H9 (cell line): ENCODE data around the gene TMED7. TPM values are rescaled to one million over a fixed set of nuclear protein-coding genes. Genes with fewer than 3 reads are reported as not detected.

Experiments
- DNase-seq: peaks from one replicate; pipeline ENCODE4 v3.0.0-alpha.2; 2017
- H2AFZ ChIP-seq: one replicate; pipeline ENCODE4 v1.6.1; 2013; ENCODE audit warnings: mild to moderate bottlenecking, low read length, control low read depth, moderate library complexity
- H2AK5ac ChIP-seq: 2 replicates; pipeline ENCODE4 v1.6.1; 2013; ENCODE audit warnings: low read length, control low read depth, mixed read lengths; ENCODE audit not compliant: insufficient read length
- H2BK120ac ChIP-seq: one replicate; pipeline ENCODE4 v1.6.1; 2013; ENCODE audit warnings: low read depth, mild to moderate bottlenecking, low read length, control low read depth, inconsistent platforms; ENCODE audit not compliant: poor library complexity, severe bottlenecking
- H2BK12ac ChIP-seq: 2 replicates; pipeline ENCODE4 v1.6.1; 2013; ENCODE audit warnings: low read length, control low read depth, mixed read lengths, low read depth; ENCODE audit not compliant: insufficient read length
- H2BK15ac ChIP-seq: 2 replicates; pipeline ENCODE4 v1.6.1; 2013; ENCODE audit warnings: low read depth, low read length, control low read depth
- H2BK20ac ChIP-seq: one replicate; pipeline ENCODE4 v1.6.1; 2013; ENCODE audit warnings: low read depth, mild to moderate bottlenecking, low read length, control low read depth, inconsistent platforms; ENCODE audit not compliant: poor library complexity, severe bottlenecking
- H2BK5ac ChIP-seq: 2 replicates; pipeline ENCODE4 v1.6.1; 2013; ENCODE audit warnings: low read length, control low read depth, mixed read lengths; ENCODE audit not compliant: insufficient read length
- H3K14ac ChIP-seq: 2 replicates; pipeline ENCODE4 v1.6.1; 2013; ENCODE audit warnings: low read length, control low read depth; ENCODE audit not compliant: insufficient read depth
- H3K18ac ChIP-seq: 2 replicates; pipeline ENCODE4 v1.6.1; 2013; ENCODE audit warnings: low read depth, mild to moderate bottlenecking, mixed read lengths, low read length, control low read depth; ENCODE audit not compliant: insufficient read length
- H3K23ac ChIP-seq: 2 replicates; pipeline ENCODE4 v1.6.1; 2013; ENCODE audit warnings: low read length, control low read depth, mixed read lengths, low read depth; ENCODE audit not compliant: insufficient read length
- H3K23me2 ChIP-seq: 2 replicates; pipeline ENCODE4 v1.6.1; 2013; ENCODE audit warnings: low read depth, mild to moderate bottlenecking, mixed read lengths, low read length, control low read depth; ENCODE audit not compliant: insufficient read length, poor library complexity, severe bottlenecking
- H3K27ac ChIP-seq: 2 replicates; pipeline ENCODE4 v1.5.1; 2013; ENCODE audit warnings: low read length, control low read depth, mixed read lengths, low read depth; ENCODE audit not compliant: insufficient read length
- H3K27me3 ChIP-seq: 2 replicates; pipeline ENCODE4 v1.6.1; 2013; ENCODE audit warnings: low read length, control low read depth, inconsistent platforms; ENCODE audit not compliant: insufficient read depth
- H3K4ac ChIP-seq: 2 replicates; pipeline ENCODE4 v1.6.1; 2013; ENCODE audit warnings: low read depth, mild to moderate bottlenecking, control low read depth, inconsistent platforms, low read length, moderate library complexity
- H3K4me1 ChIP-seq: 2 replicates; pipeline ENCODE4 v1.6.1; 2013; ENCODE audit warnings: low read length, control low read depth, inconsistent platforms; ENCODE audit not compliant: insufficient read depth
- H3K4me2 ChIP-seq: 2 replicates; pipeline ENCODE4 v1.6.1; 2013; ENCODE audit warnings: low read length, control low read depth, mixed read lengths; ENCODE audit not compliant: insufficient read length, insufficient read depth
- H3K56ac ChIP-seq: 2 replicates; pipeline ENCODE4 v1.6.1; 2013; ENCODE audit warnings: low read depth, mild to moderate bottlenecking, mixed read lengths, low read length, control low read depth; ENCODE audit not compliant: insufficient read length
- H3K79me1 ChIP-seq: 2 replicates; pipeline ENCODE4 v1.6.1; 2013; ENCODE audit warnings: low read depth, mild to moderate bottlenecking, moderate library complexity, low read length, control low read depth, inconsistent platforms; ENCODE audit not compliant: insufficient read depth, poor library complexity, severe bottlenecking
- H3K79me2 ChIP-seq: 2 replicates; pipeline ENCODE4 v1.6.1; 2013; ENCODE audit warnings: low read length, control low read depth, inconsistent platforms; ENCODE audit not compliant: insufficient read depth
- H3K9ac ChIP-seq: 2 replicates; pipeline ENCODE4 v1.6.1; 2013; ENCODE audit warnings: low read length, control low read depth, mixed read lengths; ENCODE audit not compliant: insufficient read length; ENCODE audit errors: extremely low read depth
- H3K9me3 ChIP-seq: one replicate; pipeline ENCODE4 v1.6.1; 2013; ENCODE audit warnings: low read depth, low read length, inconsistent platforms; ENCODE audit not compliant: control insufficient read depth
- H3T11ph ChIP-seq: one replicate; pipeline ENCODE4 v1.6.1; 2013; ENCODE audit warnings: mild to moderate bottlenecking, low read length, control low read depth, inconsistent platforms
- H4K20me1 ChIP-seq: one replicate; pipeline ENCODE4 v1.6.1; 2013; ENCODE audit not compliant: control insufficient read depth, insufficient read length, insufficient read depth
- H4K5ac ChIP-seq: 2 replicates; pipeline ENCODE4 v1.6.1; 2013; ENCODE audit warnings: low read depth, mild to moderate bottlenecking, mixed read lengths, low read length, control low read depth; ENCODE audit not compliant: insufficient read length
- H4K8ac ChIP-seq: replicated peaks from 2 replicates; pipeline ENCODE4 v1.6.1; 2013; ENCODE audit warnings: low read length, control low read depth, mixed read lengths, low read depth; ENCODE audit not compliant: insufficient read length
- H4K91ac ChIP-seq: 2 replicates; pipeline ENCODE4 v1.6.1; 2013; ENCODE audit warnings: low read depth, mild to moderate bottlenecking, moderate library complexity, mixed read lengths, low read length, control low read depth; ENCODE audit not compliant: insufficient read length
- H3K27ac Mint-ChIP-seq, 3 experiments: 2 replicates in 2 of 3; 3 replicates in 1 of 3; pipeline ENCODE4 v1.8.0; 2020 to 2021; ENCODE audit warnings: mixed read lengths in 3 of 3, mild to moderate bottlenecking in 1 of 3, moderate library complexity in 1 of 3
- H3K27me3 Mint-ChIP-seq: 2 replicates; pipeline ENCODE4 v1.8.0; 2021; ENCODE audit warnings: low read depth, mild to moderate bottlenecking, moderate library complexity, mixed read lengths
- H3K36me3 Mint-ChIP-seq, 3 experiments: 2 replicates in 2 of 3; 3 replicates in 1 of 3; pipeline ENCODE4 v1.8.0; 2020 to 2021; ENCODE audit warnings: low read depth in 3 of 3, mixed read lengths in 3 of 3; ENCODE audit not compliant: insufficient read depth in 1 of 3
- H3K4me1 Mint-ChIP-seq, 2 experiments: 2 replicates each; pipeline ENCODE4 v1.8.0; 2020; ENCODE audit warnings: mixed read lengths in 2 of 2
- H3K4me3 Mint-ChIP-seq, 2 experiments: 2 replicates in 1 of 2; 3 replicates in 1 of 2; pipeline ENCODE4 v1.8.0; 2020 to 2021; ENCODE audit warnings: mild to moderate bottlenecking in 2 of 2, mixed read lengths in 2 of 2, moderate library complexity in 1 of 2
- H3K9me3 Mint-ChIP-seq, 2 experiments: 2 replicates in 1 of 2; 3 replicates in 1 of 2; pipeline ENCODE4 v1.8.0; 2020; ENCODE audit warnings: mild to moderate bottlenecking in 2 of 2, mixed read lengths in 2 of 2, moderate library complexity in 1 of 2
- WGBS: extraction: QIAGEN DNeasy Blood & Tissue Kit; methylation state at CpG from one replicate; pipeline ENCODE4 v1.1.7; 2013; ENCODE audit warnings: missing lambda C conversion rate, low lambda C conversion rate, mixed read lengths; ENCODE audit not compliant: insufficient read length; ENCODE audit errors: extremely low coverage; 5-methylcytosine and 5-hydroxymethylcytosine counted together
- total RNA-seq: library from RNA; stranded (reverse); gene quantifications from 2 replicates; pipeline ENCODE4 v1.2.1, GENCODE V29; 2021
- TF ChIP-seq, protein P1 (sequence below): fragments of 200-600 bp; sonication (generic); conservative IDR thresholded peaks from 3 replicates; pipeline ENCODE4 v1.8.0; 2021; ENCODE audit warnings: antibody characterized with exemption, mild to moderate bottlenecking

The TMED7 gene
- total RNA-seq, 1 experiment from 2014 or later: 68.8 TPM

DNA sequence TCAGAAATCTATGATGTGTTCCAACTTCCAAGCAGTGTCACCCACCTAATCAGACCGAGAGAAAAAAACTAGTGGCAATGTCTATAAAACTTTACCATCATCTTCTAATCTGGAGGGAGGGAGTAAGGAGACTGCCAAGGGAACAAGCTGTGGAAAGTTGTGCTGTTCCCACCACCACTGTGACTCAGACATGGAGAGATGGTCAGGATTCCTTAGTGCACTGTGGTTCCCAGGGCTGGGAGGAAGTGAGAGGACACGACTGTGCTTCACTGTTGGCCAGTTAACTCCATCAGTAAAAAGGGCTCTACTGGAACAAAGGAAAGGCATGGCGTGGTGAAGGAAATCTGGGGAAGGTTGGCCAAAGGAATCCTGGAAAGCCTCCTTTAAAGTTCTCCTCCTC is 42.4 kb downstream of the TMED7 start:
- Histone ChIP-seq H3T11ph (no peak overlapping the region), H2BK12ac (no peak overlapping the region), H3K4ac (no peak overlapping the region), H3K14ac (no peak overlapping the region), H2BK5ac (no peak overlapping the region), H4K8ac (no peak overlapping the region), H3K27me3 (no peaks in the 10 kb centered on the region), H4K5ac (no peak overlapping the region), H3K23ac (no peak overlapping the region), H3K18ac (no peak overlapping the region), H2BK120ac (no peak overlapping the region), H2AFZ (no peak overlapping the region), H3K79me1 (no peaks in the 10 kb centered on the region), H3K4me2 (no peak overlapping the region), H4K20me1 (no peaks in the 10 kb centered on the region), H2AK5ac (no peak overlapping the region), H2BK15ac (no peak overlapping the region), H3K27ac (no peak overlapping the region), H4K91ac (no peak overlapping the region), H3K56ac (no peak overlapping the region), H3K4me1 (no peaks in the 10 kb centered on the region; the same call in 1 of the 2 replicates), H3K9me3 (no peaks in the 10 kb centered on the region), H2BK20ac (no peak overlapping the region), H3K23me2 (no peaks in the 10 kb centered on the region), H3K9ac (no peak overlapping the region), H3K79me2 (no peaks in the 10 kb centered on the region)
- no peak for DNase-seq
- Mint-ChIP-seq H3K27me3 (no peaks in the 10 kb centered on the region), H3K4me3 (no peak overlapping the region), H3K27ac (no peak overlapping the region), H3K4me1 (peaks cover 5% of the 10 kb centered on the region in 2 experiments; a peak in 2 of 4 replicates), H3K36me3 (no peaks in the 10 kb centered on the region), H3K9me3 (no peaks in the 10 kb centered on the region)
- TF ChIP-seq, protein P1, sequence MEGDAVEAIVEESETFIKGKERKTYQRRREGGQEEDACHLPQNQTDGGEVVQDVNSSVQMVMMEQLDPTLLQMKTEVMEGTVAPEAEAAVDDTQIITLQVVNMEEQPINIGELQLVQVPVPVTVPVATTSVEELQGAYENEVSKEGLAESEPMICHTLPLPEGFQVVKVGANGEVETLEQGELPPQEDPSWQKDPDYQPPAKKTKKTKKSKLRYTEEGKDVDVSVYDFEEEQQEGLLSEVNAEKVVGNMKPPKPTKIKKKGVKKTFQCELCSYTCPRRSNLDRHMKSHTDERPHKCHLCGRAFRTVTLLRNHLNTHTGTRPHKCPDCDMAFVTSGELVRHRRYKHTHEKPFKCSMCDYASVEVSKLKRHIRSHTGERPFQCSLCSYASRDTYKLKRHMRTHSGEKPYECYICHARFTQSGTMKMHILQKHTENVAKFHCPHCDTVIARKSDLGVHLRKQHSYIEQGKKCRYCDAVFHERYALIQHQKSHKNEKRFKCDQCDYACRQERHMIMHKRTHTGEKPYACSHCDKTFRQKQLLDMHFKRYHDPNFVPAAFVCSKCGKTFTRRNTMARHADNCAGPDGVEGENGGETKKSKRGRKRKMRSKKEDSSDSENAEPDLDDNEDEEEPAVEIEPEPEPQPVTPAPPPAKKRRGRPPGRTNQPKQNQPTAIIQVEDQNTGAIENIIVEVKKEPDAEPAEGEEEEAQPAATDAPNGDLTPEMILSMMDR: no peak
- WGBS: no CpG with 5 or more reads among the region's 3 CpGs
